T-helper 9 cell (primary cell): ENCODE measurements around the gene LOXHD1.

Experiments
- DNase-seq: peaks from one replicate; pipeline ENCODE4 v3.0.0-alpha.2; 2020

LOXHD1 gene

GRCh38 chr18:46445522-46446313 is 211.3 kb downstream of the LOXHD1 start:
- no peak for DNase-seq

GRCh38 chr18:46439037-46439436 is 218.0 kb downstream of the LOXHD1 start:
- no peak for DNase-seq

- no peak for DNase-seq
Measured at GRCh38 chr18:46437061-46437460, 220.0 kb downstream of the LOXHD1 start.

- no peak for DNase-seq
Measured at GRCh38 chr18:46436621-46437020, 220.4 kb downstream of the LOXHD1 start.

GRCh38 chr18:46435031-46435430 is 222.0 kb downstream of the LOXHD1 start:
- no peak for DNase-seq

GRCh38 chr18:46434629-46435028 is 222.4 kb downstream of the LOXHD1 start:
- no peak for DNase-seq

- no peak for DNase-seq
Measured at GRCh38 chr18:46433121-46433826, 223.7 kb downstream of the LOXHD1 start.

- DNase-seq: no peak
Measured at GRCh38 chr18:46431522-46432171, 225.4 kb downstream of the LOXHD1 start.

- no peak for DNase-seq
Measured at GRCh38 chr18:46429649-46430224, 227.3 kb downstream of the LOXHD1 start.

- DNase-seq: no peak
Measured at GRCh38 chr18:46429130-46429529, 227.9 kb downstream of the LOXHD1 start.

GRCh38 chr18:46428368-46428767 is 228.7 kb downstream of the LOXHD1 start:
- no peak for DNase-seq

- no peak for DNase-seq
Measured at GRCh38 chr18:46427216-46427995, 229.6 kb downstream of the LOXHD1 start.
